GM23338 (cell line): ENCODE measurements around the gene ESYT2. TPM values are rescaled to one million over a fixed set of nuclear protein-coding genes. Genes with fewer than 3 reads are reported as not detected.

Experiments
- ATAC-seq: fragments of 200-7000 bp; cut with Tn5 transposase; 3 replicates; pipeline ENCODE4 v1.9.1; 2020
- DNase-seq: peaks from one replicate; pipeline ENCODE4 v3.0.0-alpha.2; 2015; ENCODE audit warnings: low spot score
- H2AFZ ChIP-seq: fragments of 200-600 bp; sonication (generic); 2 replicates; pipeline ENCODE4 v1.8.0; 2016; ENCODE audit warnings: antibody characterized with exemption, mild to moderate bottlenecking, moderate library complexity
- H3F3A ChIP-seq: fragments of 200-600 bp; sonication (generic); replicated peaks from 2 replicates; pipeline ENCODE4 v1.8.0; 2017; ENCODE audit warnings: antibody characterized with exemption, mixed run types, low read depth
- H3K27ac ChIP-seq: fragments of 200-600 bp; sonication (generic); 2 replicates; pipeline ENCODE4 v1.6.1; 2016; ENCODE audit warnings: low read depth
- H3K27me3 ChIP-seq: fragments of 200-600 bp; sonication (generic); 2 replicates; pipeline ENCODE4 v1.8.0; 2016; ENCODE audit warnings: mild to moderate bottlenecking, mixed run types, moderate library complexity; ENCODE audit not compliant: insufficient read depth
- H3K36me3 ChIP-seq: fragments of 200-600 bp; sonication (generic); 2 replicates; pipeline ENCODE4 v1.8.0; 2016; ENCODE audit warnings: mild to moderate bottlenecking; ENCODE audit not compliant: insufficient read depth
- H3K4me1 ChIP-seq: fragments of 200-600 bp; sonication (generic); 2 replicates; pipeline ENCODE4 v1.8.0; 2016; ENCODE audit warnings: mild to moderate bottlenecking, moderate library complexity; ENCODE audit not compliant: insufficient read depth
- H3K4me2 ChIP-seq: fragments of 200-600 bp; sonication (generic); 2 replicates; pipeline ENCODE4 v1.7.1; 2017; ENCODE audit warnings: mixed run types
- H3K4me3 ChIP-seq: fragments of 200-600 bp; sonication (generic); 2 replicates; pipeline ENCODE4 v1.6.1; 2016; ENCODE audit warnings: mixed run types
- H3K79me2 ChIP-seq: fragments of 200-600 bp; sonication (generic); replicated peaks from 2 replicates; pipeline ENCODE4 v1.8.0; 2017; ENCODE audit warnings: mild to moderate bottlenecking; ENCODE audit not compliant: insufficient read depth
- H3K9me2 ChIP-seq: fragments of 200-600 bp; sonication (generic); 2 replicates; pipeline ENCODE4 v1.8.0; 2017; ENCODE audit not compliant: insufficient read depth
- H4K20me1 ChIP-seq: fragments of 200-600 bp; sonication (generic); replicated peaks from 2 replicates; pipeline ENCODE4 v1.8.0; 2017; ENCODE audit warnings: mild to moderate bottlenecking; ENCODE audit not compliant: insufficient read depth
- H3K27ac Mint-ChIP-seq: 2 replicates; pipeline ENCODE4 v1.8.0; 2020; ENCODE audit warnings: inconsistent platforms, mild to moderate bottlenecking, moderate library complexity, mixed read lengths
- H3K27me3 Mint-ChIP-seq: 3 replicates; pipeline ENCODE4 v1.8.0; 2022; ENCODE audit warnings: low read depth, mild to moderate bottlenecking, moderate library complexity, mixed read lengths, inconsistent platforms; ENCODE audit not compliant: insufficient read depth, poor library complexity
- H3K36me3 Mint-ChIP-seq: 3 replicates; pipeline ENCODE4 v1.8.0; 2021; ENCODE audit warnings: low read depth, mild to moderate bottlenecking, inconsistent platforms, moderate library complexity, mixed read lengths
- H3K4me1 Mint-ChIP-seq: 3 replicates; pipeline ENCODE4 v1.8.0; 2020; ENCODE audit warnings: mild to moderate bottlenecking, inconsistent platforms, mixed read lengths
- H3K4me3 Mint-ChIP-seq: 3 replicates; pipeline ENCODE4 v1.8.0; 2021; ENCODE audit warnings: moderate library complexity, mild to moderate bottlenecking, inconsistent platforms, mixed read lengths
- H3K9me3 Mint-ChIP-seq: 3 replicates; pipeline ENCODE4 v1.8.0; 2020; ENCODE audit warnings: moderate library complexity, mild to moderate bottlenecking, inconsistent platforms, mixed read lengths
- CREB1 ChIP-seq: fragments of 250-450 bp; sonication (Bioruptor Pico); IDR thresholded peaks from 2 replicates; pipeline ENCODE4 v1.5.0; 2020; ENCODE audit warnings: low read depth, mild to moderate bottlenecking, moderate library complexity
- CTCF ChIP-seq, 2 experiments: fragments of 200-600 bp in 1 of 2; sonication (generic) in 1 of 2; conservative IDR thresholded peaks; 2 replicates each; pipeline versions ENCODE4 v1.5.1 to v1.6.1; 2016 to 2017; ENCODE audit warnings: antibody characterized with exemption in 2 of 2, low read depth in 2 of 2, mild to moderate bottlenecking in 2 of 2, moderate library complexity in 1 of 2
- EZH2 ChIP-seq: fragments of 200-600 bp; sonication (generic); IDR thresholded peaks from one replicate; pipeline ENCODE4 v1.8.0; 2017; ENCODE audit warnings: antibody characterized with exemption, mild to moderate bottlenecking, low read depth; ENCODE audit not compliant: unreplicated experiment
- EZH2phosphoT487 ChIP-seq: fragments of 200-600 bp; sonication (generic); IDR thresholded peaks from one replicate; pipeline ENCODE4 v1.8.1; 2018; ENCODE audit warnings: antibody characterized with exemption; ENCODE audit not compliant: unreplicated experiment
- JUNB ChIP-seq: IDR thresholded peaks from one replicate; pipeline ENCODE4 v1.6.1; 2016; ENCODE audit warnings: antibody characterized with exemption; ENCODE audit not compliant: unreplicated experiment
- NANOG ChIP-seq: IDR thresholded peaks from 2 replicates; pipeline ENCODE4 v1.6.1; 2016; ENCODE audit warnings: antibody characterized with exemption, borderline replicate concordance
- POLR2AphosphoS5 ChIP-seq: IDR thresholded peaks from 2 replicates; pipeline ENCODE4 v1.6.1; 2016; ENCODE audit warnings: antibody characterized with exemption, low read depth
- REST ChIP-seq: IDR thresholded peaks from one replicate; pipeline ENCODE4 v1.6.1; 2018; ENCODE audit warnings: antibody characterized with exemption; ENCODE audit not compliant: unreplicated experiment
- STAT1 ChIP-seq: IDR thresholded peaks from one replicate; pipeline ENCODE4 v1.6.1; 2016; ENCODE audit warnings: antibody characterized with exemption; ENCODE audit not compliant: unreplicated experiment
- ZNF114 ChIP-seq: fragments of 250-450 bp; sonication (Bioruptor Pico); IDR thresholded peaks from 2 replicates; pipeline ENCODE4 v1.5.0; 2020; ENCODE audit warnings: mild to moderate bottlenecking, moderate library complexity
- ZNF331 ChIP-seq: fragments of 250-450 bp; sonication (Bioruptor Pico); IDR thresholded peaks from 2 replicates; pipeline ENCODE4 v1.5.0; 2020; ENCODE audit warnings: low read depth, mild to moderate bottlenecking, moderate library complexity
- polyA plus RNA-seq: library from polyadenylated mRNA; unstranded; fragments of >200 nt; fragmentation: Nextera tagmentation; extraction: Ambion mirVana; gene quantifications from 2 replicates; pipeline ENCODE4 v1.2.1, GENCODE V29; 2016
- total RNA-seq: library from RNA; depleted of rRNA; stranded (reverse); fragments of >200 nt; shearing (Covaris generic); gene quantifications from 2 replicates; pipeline ENCODE4 v1.2.3, GENCODE V29; 2014
- TF ChIP-seq, protein P1 (sequence below): IDR thresholded peaks from 2 replicates; pipeline ENCODE4 v1.6.1; 2016; ENCODE audit warnings: antibody characterized with exemption
- TF ChIP-seq, protein P2 (sequence below): fragments of 250-450 bp; sonication (Bioruptor Pico); IDR thresholded peaks from 2 replicates; pipeline ENCODE4 v1.5.0; 2020; ENCODE audit warnings: mild to moderate bottlenecking, moderate library complexity

Gene ESYT2
- total and polyA plus RNA-seq, 2 experiments from 2014 or later = 9.6 to 52.7 TPM

GRCh38 chr7:158716802-158717201 is 112.5 kb downstream of the ESYT2 start:
- Histone ChIP-seq H3K9me2 (no peaks in the 10 kb centered on the region), H3K27ac (no peak overlapping the region), H3K27me3 (no peaks in the 10 kb centered on the region), H3K4me3 (no peak overlapping the region), H2AFZ (no peak overlapping the region), H4K20me1 (no peaks in the 10 kb centered on the region), H3F3A (peaks cover 4% of the 10 kb centered on the region; the same call in 1 of the 2 replicates), H3K4me2 (no peak overlapping the region), H3K4me1 (no peaks in the 10 kb centered on the region), H3K36me3 (no peaks in the 10 kb centered on the region), H3K79me2 (no peaks in the 10 kb centered on the region)
- H3K27ac Mint-ChIP-seq = no peak overlapping the region
- H3K36me3 Mint-ChIP-seq = no peaks in the 10 kb centered on the region
- no peak for TF ChIP-seq NANOG
- TF ChIP-seq CTCF (conservative IDR thresholded peaks at IDR 0.05; ENCODE audit: low read depth in 2 of 2) = no peak
- no peak for TF ChIP-seq REST
- TF ChIP-seq ZNF331 (CRISPR knock-in tag) = no peak
- TF ChIP-seq EZH2phosphoT487 = no peak
- TF ChIP-seq JUNB = no peak
- TF ChIP-seq STAT1 = no peak
- no peak for TF ChIP-seq POLR2AphosphoS5
- TF ChIP-seq CREB1 (CRISPR knock-in tag) = no peak
- TF ChIP-seq, protein P1, sequence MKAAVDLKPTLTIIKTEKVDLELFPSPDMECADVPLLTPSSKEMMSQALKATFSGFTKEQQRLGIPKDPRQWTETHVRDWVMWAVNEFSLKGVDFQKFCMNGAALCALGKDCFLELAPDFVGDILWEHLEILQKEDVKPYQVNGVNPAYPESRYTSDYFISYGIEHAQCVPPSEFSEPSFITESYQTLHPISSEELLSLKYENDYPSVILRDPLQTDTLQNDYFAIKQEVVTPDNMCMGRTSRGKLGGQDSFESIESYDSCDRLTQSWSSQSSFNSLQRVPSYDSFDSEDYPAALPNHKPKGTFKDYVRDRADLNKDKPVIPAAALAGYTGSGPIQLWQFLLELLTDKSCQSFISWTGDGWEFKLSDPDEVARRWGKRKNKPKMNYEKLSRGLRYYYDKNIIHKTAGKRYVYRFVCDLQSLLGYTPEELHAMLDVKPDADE = no peak
- TF ChIP-seq EZH2 = no peak
- TF ChIP-seq ZNF114 (CRISPR knock-in tag) = no peak
- TF ChIP-seq, protein P2, sequence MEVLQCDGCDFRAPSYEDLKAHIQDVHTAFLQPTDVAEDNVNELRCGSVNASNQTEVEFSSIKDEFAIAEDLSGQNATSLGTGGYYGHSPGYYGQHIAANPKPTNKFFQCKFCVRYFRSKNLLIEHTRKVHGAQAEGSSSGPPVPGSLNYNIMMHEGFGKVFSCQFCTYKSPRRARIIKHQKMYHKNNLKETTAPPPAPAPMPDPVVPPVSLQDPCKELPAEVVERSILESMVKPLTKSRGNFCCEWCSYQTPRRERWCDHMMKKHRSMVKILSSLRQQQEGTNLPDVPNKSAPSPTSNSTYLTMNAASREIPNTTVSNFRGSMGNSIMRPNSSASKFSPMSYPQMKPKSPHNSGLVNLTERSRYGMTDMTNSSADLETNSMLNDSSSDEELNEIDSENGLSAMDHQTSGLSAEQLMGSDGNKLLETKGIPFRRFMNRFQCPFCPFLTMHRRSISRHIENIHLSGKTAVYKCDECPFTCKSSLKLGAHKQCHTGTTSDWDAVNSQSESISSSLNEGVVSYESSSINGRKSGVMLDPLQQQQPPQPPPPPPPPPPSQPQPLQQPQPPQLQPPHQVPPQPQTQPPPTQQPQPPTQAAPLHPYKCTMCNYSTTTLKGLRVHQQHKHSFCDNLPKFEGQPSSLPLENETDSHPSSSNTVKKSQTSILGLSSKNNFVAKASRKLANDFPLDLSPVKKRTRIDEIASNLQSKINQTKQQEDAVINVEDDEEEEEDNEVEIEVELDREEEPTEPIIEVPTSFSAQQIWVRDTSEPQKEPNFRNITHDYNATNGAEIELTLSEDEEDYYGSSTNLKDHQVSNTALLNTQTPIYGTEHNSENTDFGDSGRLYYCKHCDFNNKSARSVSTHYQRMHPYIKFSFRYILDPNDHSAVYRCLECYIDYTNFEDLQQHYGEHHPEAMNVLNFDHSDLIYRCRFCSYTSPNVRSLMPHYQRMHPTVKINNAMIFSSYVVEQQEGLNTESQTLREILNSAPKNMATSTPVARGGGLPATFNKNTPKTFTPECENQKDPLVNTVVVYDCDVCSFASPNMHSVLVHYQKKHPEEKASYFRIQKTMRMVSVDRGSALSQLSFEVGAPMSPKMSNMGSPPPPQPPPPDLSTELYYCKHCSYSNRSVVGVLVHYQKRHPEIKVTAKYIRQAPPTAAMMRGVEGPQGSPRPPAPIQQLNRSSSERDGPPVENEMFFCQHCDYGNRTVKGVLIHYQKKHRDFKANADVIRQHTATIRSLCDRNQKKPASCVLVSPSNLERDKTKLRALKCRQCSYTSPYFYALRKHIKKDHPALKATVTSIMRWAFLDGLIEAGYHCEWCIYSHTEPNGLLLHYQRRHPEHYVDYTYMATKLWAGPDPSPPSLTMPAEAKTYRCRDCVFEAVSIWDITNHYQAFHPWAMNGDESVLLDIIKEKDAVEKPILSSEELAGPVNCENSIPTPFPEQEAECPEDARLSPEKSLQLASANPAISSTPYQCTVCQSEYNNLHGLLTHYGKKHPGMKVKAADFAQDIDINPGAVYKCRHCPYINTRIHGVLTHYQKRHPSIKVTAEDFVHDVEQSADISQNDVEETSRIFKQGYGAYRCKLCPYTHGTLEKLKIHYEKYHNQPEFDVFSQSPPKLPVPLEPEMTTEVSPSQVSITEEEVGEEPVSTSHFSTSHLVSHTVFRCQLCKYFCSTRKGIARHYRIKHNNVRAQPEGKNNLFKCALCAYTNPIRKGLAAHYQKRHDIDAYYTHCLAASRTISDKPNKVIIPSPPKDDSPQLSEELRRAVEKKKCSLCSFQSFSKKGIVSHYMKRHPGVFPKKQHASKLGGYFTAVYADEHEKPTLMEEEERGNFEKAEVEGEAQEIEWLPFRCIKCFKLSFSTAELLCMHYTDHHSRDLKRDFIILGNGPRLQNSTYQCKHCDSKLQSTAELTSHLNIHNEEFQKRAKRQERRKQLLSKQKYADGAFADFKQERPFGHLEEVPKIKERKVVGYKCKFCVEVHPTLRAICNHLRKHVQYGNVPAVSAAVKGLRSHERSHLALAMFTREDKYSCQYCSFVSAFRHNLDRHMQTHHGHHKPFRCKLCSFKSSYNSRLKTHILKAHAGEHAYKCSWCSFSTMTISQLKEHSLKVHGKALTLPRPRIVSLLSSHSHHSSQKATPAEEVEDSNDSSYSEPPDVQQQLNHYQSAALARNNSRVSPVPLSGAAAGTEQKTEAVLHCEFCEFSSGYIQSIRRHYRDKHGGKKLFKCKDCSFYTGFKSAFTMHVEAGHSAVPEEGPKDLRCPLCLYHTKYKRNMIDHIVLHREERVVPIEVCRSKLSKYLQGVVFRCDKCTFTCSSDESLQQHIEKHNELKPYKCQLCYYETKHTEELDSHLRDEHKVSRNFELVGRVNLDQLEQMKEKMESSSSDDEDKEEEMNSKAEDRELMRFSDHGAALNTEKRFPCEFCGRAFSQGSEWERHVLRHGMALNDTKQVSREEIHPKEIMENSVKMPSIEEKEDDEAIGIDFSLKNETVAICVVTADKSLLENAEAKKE (CRISPR knock-in tag) = no peak
- no peak overlapping the region for H3K4me3 Mint-ChIP-seq
- DNase-seq = no peak
- no peaks in the 10 kb centered on the region for H3K27me3 Mint-ChIP-seq
- ATAC-seq = no peak
- peaks cover 2% of the 10 kb centered on the region; the same call in 2 of the 3 replicates for H3K9me3 Mint-ChIP-seq
- no peaks in the 10 kb centered on the region; the same call in 2 of the 3 replicates for H3K4me1 Mint-ChIP-seq
